HG02970 (cell line): ENCODE data around the gene CYP2W1.
"Not testable (repeated sequence)": the region's sequence is repeated elsewhere in the genome, so short reads cannot be mapped to it uniquely, and the experiment has no call there.

ENCODE experiments used
- ATAC-seq: cut with Tn5 transposase; IDR thresholded peaks from one replicate; pipeline ENCODE4 v1.9.1; 2021; ENCODE audit warnings: mild to moderate bottlenecking, moderate library complexity, moderate number of reproducible peaks; ENCODE audit not compliant: unreplicated experiment, low FRiP score

CYP2W1 gene

GRCh38 chr7:1025743-1026581 lies 43.0 kb downstream of the CYP2W1 start:
- ATAC-seq: no peak

GRCh38 chr7:1026721-1027161 lies 43.8 kb downstream of the CYP2W1 start:
- no peak for ATAC-seq

GRCh38 chr7:1027242-1028043 lies 44.5 kb downstream of the CYP2W1 start:
- peak; percentile 1 for ATAC-seq

- peak; percentile 56 for ATAC-seq
These were observed 45.2 kb downstream of the CYP2W1 start for GRCh38 chr7:1028044-1028770.

- ATAC-seq: no peak
These were observed 46.0 kb downstream of the CYP2W1 start for GRCh38 chr7:1028775-1029636.

- ATAC-seq: no peak
These were observed 46.9 kb downstream of the CYP2W1 start for GRCh38 chr7:1029637-1030443.

GRCh38 chr7:1030444-1031070 lies 47.6 kb downstream of the CYP2W1 start:
- ATAC-seq: no peak

- ATAC-seq: no peak
These were observed 48.9 kb downstream of the CYP2W1 start for GRCh38 chr7:1031716-1032455.

- ATAC-seq: no peak
These were observed 49.7 kb downstream of the CYP2W1 start for GRCh38 chr7:1032536-1033181.

GRCh38 chr7:1033546-1034145 lies 50.7 kb downstream of the CYP2W1 start:
- no peak for ATAC-seq

- not testable (repeated sequence) for ATAC-seq
These were observed 51.8 kb downstream of the CYP2W1 start for GRCh38 chr7:1034769-1035168.

GRCh38 chr7:1036164-1036928 lies 53.4 kb downstream of the CYP2W1 start:
- not testable (repeated sequence) for ATAC-seq
